ENCODE results near the gene MICAL2. TPM values are rescaled to one million over a fixed set of nuclear protein-coding genes. Genes with fewer than 3 reads are reported as not detected.

The MICAL2 gene
- total and polyA plus RNA-seq, 2 of the 8 experiments (the other 6 are each of a cell fraction or from before 2014, with no cell fraction given): 1.3 to 4.1 TPM

- Histone ChIP-seq H2BK12ac (ENCODE audit: low read depth, low read length) (no peak overlapping the region), H2BK120ac (replicated peaks; ENCODE audit: low read depth, low read length) (no peak overlapping the region), H3K4me3 (ENCODE audit: extremely low read depth in 1 of 4, insufficient read depth in 2 of 4, low read depth in 3 of 4, low read length in 4 of 4) (no peak overlapping the region), H4K20me1 (replicated peaks in 1 of 2; ENCODE audit: control insufficient read depth in 1 of 2, insufficient read depth in 2 of 2, low read length in 2 of 2) (no peaks in the 10 kb centered on the region), H3K79me2 (ENCODE audit: control insufficient read depth in 1 of 2, insufficient read depth in 2 of 2, low read length in 2 of 2) (no peaks in the 10 kb centered on the region), H3K9me3 (ENCODE audit: insufficient read depth in 2 of 2, low read depth in 1 of 2, low read length in 1 of 2) (no peaks in the 10 kb centered on the region), H3K14ac (ENCODE audit: insufficient read length) (no peak overlapping the region), H3K18ac (ENCODE audit: extremely low read depth, low read length) (no peak overlapping the region), H2BK5ac (ENCODE audit: low read depth, low read length) (no peak overlapping the region), H3K56ac (replicated peaks; ENCODE audit: insufficient read length, low read depth, low read length) (no peak overlapping the region), H3K27me3 (replicated peaks in 1 of 4; ENCODE audit: control insufficient read depth in 3 of 4, extremely low read depth in 1 of 4, insufficient read depth in 3 of 4, low read length in 3 of 4) (no peaks in the 10 kb centered on the region), H4K5ac (ENCODE audit: insufficient read length, low read depth, low read length) (no peak overlapping the region), H2AK5ac (ENCODE audit: low read depth, low read length) (no peak overlapping the region), H4K8ac (ENCODE audit: extremely low read depth, insufficient read depth, low read length) (no peak overlapping the region), H4K91ac (replicated peaks; ENCODE audit: insufficient read length, low read length) (no peak overlapping the region), H2BK20ac (ENCODE audit: low read length) (no peak overlapping the region), H3K27ac (ENCODE audit: low read depth, low read length) (no peak overlapping the region), H2BK15ac (ENCODE audit: low read length) (no peak overlapping the region), H3K4me1 (replicated peaks in 1 of 4; ENCODE audit: control insufficient read depth in 3 of 4, insufficient read depth in 4 of 4, low read length in 3 of 4) (no peaks in the 10 kb centered on the region), H3K9ac (replicated peaks in 1 of 4; ENCODE audit: extremely low read depth in 1 of 4, low read depth in 3 of 4, low read length in 3 of 4) (no peak overlapping the region), H2AFZ (ENCODE audit: low read length) (no peak overlapping the region), H3K23ac (ENCODE audit: insufficient read length) (no peak overlapping the region), H3K23me2 (ENCODE audit: low read depth, low read length) (no peaks in the 10 kb centered on the region), H3K36me3 (ENCODE audit: control insufficient read depth in 2 of 4, insufficient read depth in 4 of 4, low read length in 3 of 4) (no peaks in the 10 kb centered on the region), H3K4me2 (ENCODE audit: insufficient read depth in 1 of 2, low read depth in 2 of 2, low read length in 2 of 2) (no peak overlapping the region), H3K79me1 (ENCODE audit: low read depth, low read length) (no peaks in the 10 kb centered on the region), H3K4ac (replicated peaks; ENCODE audit: insufficient read length, low read depth, low read length) (no peak overlapping the region)
- CTCF ChIA-PET (ENCODE audit: partially characterized antibody): interaction anchor here (1.0 to 2.0 kb wide), 5 partner anchors 13 to 86 kb away, joined by 3 to 6 read pairs (median 4); no protein-coding TSS in a partner anchor
- POLR2A ChIA-PET (ENCODE audit: partially characterized antibody): no interaction called here
- DNase-seq (ENCODE audit: low read depth in 1 of 2, low spot score in 2 of 2): no peak
- TF ChIP-seq ZNF274 (IDR thresholded peaks at IDR 0.05; ENCODE audit: borderline replicate concordance, extremely low read depth, low read length) (no peak), NRF1 (IDR thresholded peaks at IDR 0.05; ENCODE audit: low read depth, low read length) (no peak), GTF2F1 (IDR thresholded peaks at IDR 0.05; ENCODE audit: borderline replicate concordance, low read depth, low read length) (no peak)
- FAIRE-seq: no peak
Observed at GRCh38 chr11:12205330-12205729, 94.9 kb downstream of the MICAL2 start.

Measured in H1 (cell line).